ENCODE data around the gene GCNT1. TPM values are rescaled to one million over a fixed set of nuclear protein-coding genes. Genes with fewer than 3 reads are reported as not detected.
"Not testable (repeated sequence)": the region's sequence is repeated elsewhere in the genome, so short reads cannot be mapped to it uniquely, and the experiment has no call there.

GCNT1 gene
- total RNA-seq, 1 donor from 2014 or later: 2.0 TPM

GRCh38 chr9:76441551-76442322, 17.2 kb upstream of the GCNT1 start:
- no peak for DNase-seq (ENCODE audit: low spot score)
- intact Hi-C loops (cut with DNase I): no loop called here

- DNase-seq (ENCODE audit: low spot score): no peak
- intact Hi-C loops (cut with DNase I): no loop called here
Observed at GRCh38 chr9:76443887-76444286, 15.1 kb upstream of the GCNT1 start.

- intact Hi-C loops (cut with DNase I): no loop called here
- no peak for DNase-seq (ENCODE audit: low spot score)
Observed at GRCh38 chr9:76444322-76444929, 14.6 kb upstream of the GCNT1 start.

DNA sequence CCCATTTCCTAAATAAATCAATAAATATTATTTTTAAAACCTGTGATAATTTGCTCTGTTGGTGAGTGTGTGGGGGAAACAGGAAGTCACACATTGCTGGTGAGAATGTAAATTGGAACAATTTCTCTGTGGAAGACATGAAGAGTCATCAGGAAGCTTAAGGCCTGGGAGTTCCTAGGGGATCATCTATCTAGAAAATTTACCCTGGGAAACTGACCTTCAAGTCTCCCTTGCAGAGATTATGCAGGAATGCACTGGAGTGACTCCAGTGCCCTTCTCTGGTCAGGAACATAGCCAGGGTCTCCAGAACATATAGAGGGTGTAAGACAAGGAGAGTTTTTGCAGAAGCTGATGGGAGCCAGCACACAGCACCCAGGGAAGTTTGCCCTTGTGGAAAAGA, 13.0 kb upstream of the GCNT1 start:
- intact Hi-C loops (cut with DNase I): loop anchor here (1.0 to 2.0 kb wide), 2 partner anchors 213 to 259 kb away; no protein-coding TSS in a partner anchor
- DNase-seq (ENCODE audit: low spot score): no peak

- no peak for DNase-seq (ENCODE audit: low spot score)
- intact Hi-C loops (cut with DNase I): no loop called here
Observed at GRCh38 chr9:76448501-76448900, 10.5 kb upstream of the GCNT1 start.

- DNase-seq (ENCODE audit: low spot score): no peak
- intact Hi-C loops (cut with DNase I): no loop called here
Observed at GRCh38 chr9:76451234-76451633, 7.7 kb upstream of the GCNT1 start.

DNA sequence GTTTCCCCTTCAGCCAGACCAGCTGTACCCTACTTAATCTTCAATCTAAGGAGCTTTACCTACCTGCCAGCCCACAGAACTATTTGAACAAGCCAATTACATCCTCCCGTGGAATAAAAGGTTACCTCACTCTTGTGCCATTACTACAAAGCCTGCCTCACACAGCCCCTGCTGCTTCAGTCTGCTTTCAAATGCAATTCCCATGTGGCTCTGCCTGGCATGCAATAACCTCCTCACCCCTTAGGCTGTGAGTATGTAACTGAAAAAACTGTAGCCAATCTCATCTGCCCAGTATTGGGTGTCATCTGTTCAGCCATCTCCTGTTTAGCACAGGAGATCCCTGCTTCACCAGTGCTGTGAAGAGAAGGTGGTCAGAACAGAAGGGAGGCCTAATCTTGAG, 6.1 kb upstream of the GCNT1 start:
- intact Hi-C loops (cut with DNase I): no loop called here
- DNase-seq (ENCODE audit: low spot score): no peak

GRCh38 chr9:76453785-76454184, 5.2 kb upstream of the GCNT1 start:
- intact Hi-C loops (cut with DNase I): no loop called here

DNA sequence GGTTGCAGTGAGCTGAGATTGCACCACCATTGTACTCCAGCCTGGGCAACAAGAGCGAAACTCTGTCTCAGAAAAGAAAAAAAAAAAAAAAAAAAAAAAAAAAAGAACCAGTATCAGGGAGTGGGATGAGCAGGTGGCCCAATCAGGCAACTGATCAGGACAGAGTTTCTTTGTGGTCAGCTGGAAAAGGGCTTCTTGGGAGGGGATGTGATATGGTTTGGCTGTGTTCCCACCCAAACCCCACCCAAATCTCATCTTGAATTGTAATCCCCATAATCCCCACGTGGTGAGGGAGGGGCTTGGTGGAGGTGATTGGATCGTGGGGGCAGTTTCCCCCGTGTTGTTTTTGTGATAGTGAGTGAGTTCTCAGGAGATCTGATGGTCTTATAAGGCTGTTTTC, 4.7 kb upstream of the GCNT1 start:
- no peak for DNase-seq (ENCODE audit: low spot score)
- intact Hi-C loops (cut with DNase I): no loop called here

More at GRCh38 chr9:76453785-76454184, 5.2 kb upstream of the GCNT1 start:
- DNase-seq (ENCODE audit: low spot score): no peak

DNA sequence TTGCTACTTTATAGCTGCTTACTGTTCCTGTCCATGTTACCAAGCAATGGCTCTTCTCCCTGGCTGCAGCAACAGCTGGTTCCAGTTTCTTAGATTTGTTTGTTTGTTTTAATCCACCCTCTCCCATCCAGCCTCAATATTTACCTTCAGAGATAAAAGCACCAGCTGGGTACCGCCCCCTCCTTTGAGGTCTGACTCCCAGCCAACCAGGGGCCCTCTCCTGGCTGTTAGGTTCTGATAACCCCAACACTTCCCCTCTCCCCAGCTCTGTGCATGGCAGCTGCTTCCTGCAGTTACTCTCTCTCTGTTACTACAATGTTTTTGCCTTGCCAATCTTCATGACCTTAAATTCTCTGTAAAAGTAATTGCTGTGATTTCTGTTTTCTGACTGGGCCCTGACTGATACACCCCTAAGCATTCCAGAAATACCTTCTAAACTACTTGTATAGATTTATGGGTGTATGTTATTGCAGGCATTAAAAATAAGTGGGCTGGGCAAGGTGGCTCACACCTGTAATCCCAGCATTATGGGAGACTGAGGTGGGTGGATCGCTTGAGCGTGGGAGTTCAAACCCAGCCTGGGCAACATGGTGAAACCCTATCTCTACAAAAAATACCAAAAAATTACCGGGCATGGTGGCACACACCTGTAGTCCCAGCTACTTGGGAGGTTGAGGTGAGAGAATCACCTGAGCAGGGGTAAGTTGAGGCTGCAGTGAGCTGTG, 2.6 kb upstream of the GCNT1 start:
- intact Hi-C loops (cut with DNase I): no loop called here
- no peak for DNase-seq (ENCODE audit: low spot score)

GRCh38 chr9:76459694-76460635, 983 bp downstream of the GCNT1 start:
- intact Hi-C loops (cut with DNase I): no loop called here
- DNase-seq (ENCODE audit: low spot score): peak; percentile 79

GRCh38 chr9:76462126-76462525, 3.1 kb downstream of the GCNT1 start:
- DNase-seq (ENCODE audit: low spot score): no peak
- intact Hi-C loops (cut with DNase I): no loop called here

DNA sequence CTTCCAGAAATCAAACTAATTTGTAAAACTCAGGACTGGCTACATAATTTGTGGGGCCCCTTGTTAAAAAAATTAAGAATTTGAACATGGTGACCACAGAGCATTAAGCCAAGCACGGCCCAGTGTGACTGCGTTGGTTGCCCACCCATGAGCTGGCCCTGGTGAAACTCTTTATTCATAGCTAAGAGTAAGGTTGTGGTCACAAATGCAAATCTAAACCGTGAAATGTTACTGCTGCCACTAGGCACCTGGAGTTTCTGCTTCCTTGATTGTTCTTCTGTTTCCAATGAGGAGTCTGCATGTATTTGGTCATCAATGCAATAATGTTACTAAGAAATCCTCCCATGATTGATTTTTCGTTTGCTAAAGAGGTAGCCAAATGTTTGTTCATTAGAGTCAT, 4.2 kb downstream of the GCNT1 start:
- intact Hi-C loops (cut with DNase I): no loop called here
- no peak for DNase-seq (ENCODE audit: low spot score)

- no peak for DNase-seq (ENCODE audit: low spot score)
- intact Hi-C loops (cut with DNase I): no loop called here
Observed at GRCh38 chr9:76464706-76465105, 5.7 kb downstream of the GCNT1 start.

DNA sequence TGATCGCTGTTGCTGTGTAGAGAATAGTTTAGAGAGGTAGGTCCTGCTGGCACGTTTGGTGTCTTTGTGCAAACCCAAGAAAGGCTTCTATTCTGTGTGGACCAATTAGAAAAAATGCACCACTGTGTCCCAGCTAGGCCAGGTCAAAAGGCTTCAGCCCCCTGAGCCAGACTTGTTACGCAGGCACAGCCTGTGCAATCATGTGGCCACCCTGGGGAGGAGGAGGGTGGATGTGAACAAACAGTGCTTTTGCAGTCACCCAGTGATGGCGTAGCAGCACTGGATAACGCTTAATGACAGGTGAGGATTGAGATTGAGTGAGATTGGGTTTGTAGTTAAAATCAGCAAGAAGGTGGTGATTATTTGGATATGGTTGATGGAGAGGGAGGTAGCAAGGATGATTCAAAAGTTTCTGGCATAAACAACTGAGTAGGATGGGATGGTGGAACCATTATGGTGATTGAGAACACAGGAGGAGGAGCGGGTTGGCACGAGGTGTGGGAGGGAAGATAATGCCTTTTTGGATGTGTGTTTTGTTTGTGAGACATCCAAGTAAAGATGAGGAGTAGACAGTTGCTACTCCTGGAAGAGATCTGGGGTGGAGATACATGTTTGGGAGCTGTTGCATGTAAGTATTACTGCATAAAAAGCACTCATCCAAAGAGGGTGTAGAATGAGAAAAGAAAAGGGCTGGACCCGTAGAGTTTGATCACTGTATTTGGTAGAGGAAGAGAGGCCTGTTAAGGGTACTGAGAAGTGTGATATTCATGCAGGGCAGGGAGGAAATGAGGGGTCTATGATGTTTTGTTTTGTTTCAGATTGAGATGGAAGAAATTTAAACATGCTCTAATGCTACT, 6.7 kb downstream of the GCNT1 start:
- intact Hi-C loops (cut with DNase I): no loop called here
- DNase-seq (ENCODE audit: low spot score): no peak

- DNase-seq (ENCODE audit: low spot score): no peak
- intact Hi-C loops (cut with DNase I): no loop called here
Observed at GRCh38 chr9:76466299-76466605, 7.3 kb downstream of the GCNT1 start.

- DNase-seq (ENCODE audit: low spot score): no peak
- intact Hi-C loops (cut with DNase I): no loop called here
Observed at GRCh38 chr9:76474419-76474818, 15.4 kb downstream of the GCNT1 start.

DNA sequence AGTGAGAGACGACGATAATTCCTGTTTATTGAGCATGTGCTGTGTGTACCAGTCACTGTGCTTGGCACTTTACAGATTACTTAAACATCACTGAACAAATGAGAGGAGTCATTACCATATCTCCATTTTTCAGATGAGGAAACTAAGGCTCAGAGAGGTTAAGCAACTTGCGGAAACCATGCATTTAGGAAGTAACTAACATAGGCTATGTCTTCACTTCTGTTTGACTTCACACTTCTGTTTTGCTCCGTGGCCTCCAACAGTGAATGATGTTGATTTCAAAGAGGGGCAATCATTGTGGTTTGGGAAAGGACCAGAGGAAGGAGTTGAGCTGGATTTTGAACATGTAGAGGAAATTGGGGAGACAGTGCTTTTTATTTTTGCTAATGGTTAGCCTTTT, 16.7 kb downstream of the GCNT1 start:
- intact Hi-C loops (cut with DNase I): no loop called here
- DNase-seq (ENCODE audit: low spot score): no peak

GRCh38 chr9:76477818-76478217, 18.8 kb downstream of the GCNT1 start:
- DNase-seq (ENCODE audit: low spot score); intact Hi-C loops (cut with DNase I): not testable (repeated sequence)
